Stimulated activated CD8-positive, alpha-beta memory T cell treated with anti-CD3 and anti-CD28 coated beads, Interleukin-15, amount 100 ng/mL, for 1 hour (primary cell): ENCODE results near the gene TWIST2.

Source experiments
- DNase-seq: peaks from one replicate; pipeline ENCODE4 v3.0.0-alpha.2; 2020; ENCODE audit warnings: low read depth

The TWIST2 gene

GRCh38 chr2:238891457-238892203 is 43.7 kb downstream of the TWIST2 start:
- DNase-seq: no peak

GRCh38 chr2:238892204-238892500 is 44.3 kb downstream of the TWIST2 start:
- no peak for DNase-seq

- DNase-seq: no peak
Measured at GRCh38 chr2:238892796-238893195, 44.9 kb downstream of the TWIST2 start.

GRCh38 chr2:238893349-238894000 is 45.6 kb downstream of the TWIST2 start:
- no peak for DNase-seq

GRCh38 chr2:238894226-238894949 is 46.5 kb downstream of the TWIST2 start:
- DNase-seq: no peak

- no peak for DNase-seq
Measured at GRCh38 chr2:238894950-238895298, 47.0 kb downstream of the TWIST2 start.

- DNase-seq: no peak
Measured at GRCh38 chr2:238895361-238895882, 47.5 kb downstream of the TWIST2 start.

- no peak for DNase-seq
Measured at GRCh38 chr2:238895891-238896600, 48.2 kb downstream of the TWIST2 start.

GRCh38 chr2:238896641-238897040 is 48.8 kb downstream of the TWIST2 start:
- DNase-seq: no peak

- DNase-seq: no peak
Measured at GRCh38 chr2:238897122-238897880, 49.4 kb downstream of the TWIST2 start.

- no peak for DNase-seq
Measured at GRCh38 chr2:238897911-238898311, 50.0 kb downstream of the TWIST2 start.

- no peak for DNase-seq
Measured at GRCh38 chr2:238898534-238899281, 50.8 kb downstream of the TWIST2 start.

GRCh38 chr2:238899386-238899785 is 51.5 kb downstream of the TWIST2 start:
- no peak for DNase-seq

GRCh38 chr2:238900511-238900910 is 52.6 kb downstream of the TWIST2 start:
- DNase-seq: no peak

- DNase-seq: no peak
Measured at GRCh38 chr2:238901461-238902057, 53.7 kb downstream of the TWIST2 start.

GRCh38 chr2:238902285-238902684 is 54.4 kb downstream of the TWIST2 start:
- no peak for DNase-seq

GRCh38 chr2:238903141-238903540 is 55.3 kb downstream of the TWIST2 start:
- no peak for DNase-seq

- DNase-seq: no peak
Measured at GRCh38 chr2:238904177-238904576, 56.3 kb downstream of the TWIST2 start.

GRCh38 chr2:238904716-238905115 is 56.8 kb downstream of the TWIST2 start:
- DNase-seq: no peak

GRCh38 chr2:238905224-238905623 is 57.3 kb downstream of the TWIST2 start:
- DNase-seq: no peak

GRCh38 chr2:238905644-238906043 is 57.8 kb downstream of the TWIST2 start:
- DNase-seq: no peak
